ENCODE results near the gene SEC16A.
A peak's percentile ranks its signal among the peaks of the same experiment; 100 is the strongest.

The SEC16A gene

GRCh38 chr9:136486823-136487620, 4.2 kb upstream of the SEC16A start:
- no peak for DNase-seq

- no peak for DNase-seq
Measured at GRCh38 chr9:136486131-136486530, 3.3 kb upstream of the SEC16A start.

- DNase-seq, result peak; percentile 81 to 85
Measured at GRCh38 chr9:136485049-136486045, 2.5 kb upstream of the SEC16A start.

GRCh38 chr9:136484153-136485048, 1.6 kb upstream of the SEC16A start:
- DNase-seq, result peak; percentile 23 to 25

GRCh38 chr9:136483589-136484152, 831 bp upstream of the SEC16A start:
- DNase-seq, result peak; percentile 88 to 93

- DNase-seq, result peak; percentile 32 to 41
Measured at GRCh38 chr9:136482046-136482792, 621 bp downstream of the SEC16A start.

- DNase-seq, result no peak
Measured at GRCh38 chr9:136481558-136481957, 1.3 kb downstream of the SEC16A start.

GRCh38 chr9:136476369-136477150, 6.3 kb downstream of the SEC16A start:
- no peak for DNase-seq

- DNase-seq, result no peak
Measured at GRCh38 chr9:136474974-136475865, 7.6 kb downstream of the SEC16A start.

GRCh38 chr9:136474021-136474640, 8.7 kb downstream of the SEC16A start:
- no peak for DNase-seq

- DNase-seq, result no peak
Measured at GRCh38 chr9:136473354-136473721, 9.5 kb downstream of the SEC16A start.

GRCh38 chr9:136472640-136473353, 10.0 kb downstream of the SEC16A start:
- no peak for DNase-seq

- DNase-seq, result no peak
Measured at GRCh38 chr9:136471802-136472487, 10.9 kb downstream of the SEC16A start.

- no peak for DNase-seq
Measured at GRCh38 chr9:136470792-136471469, 11.9 kb downstream of the SEC16A start.

GRCh38 chr9:136470356-136470755, 12.5 kb downstream of the SEC16A start:
- no peak for DNase-seq

GRCh38 chr9:136467766-136468165, 15.1 kb downstream of the SEC16A start:
- no peak for DNase-seq

GRCh38 chr9:136466155-136466541, 16.7 kb downstream of the SEC16A start:
- no peak for DNase-seq

All from activated CD4-positive, alpha-beta T cell treated with anti-CD3 and anti-CD28 coated beads for 4 hours (primary cell).